ENCODE data around the gene GP5.

GRCh38 chr3:194377708-194378107 is 21.4 kb downstream of the GP5 start:
- TF ChIP-seq CTCF (IDR thresholded peaks at IDR 0.05; ENCODE audit: low read depth, low read length) (no peak), EZH2phosphoT487 (IDR thresholded peaks at IDR 0.05; ENCODE audit: low read depth) (no peak)
